Osteocyte (in vitro differentiated cells): ENCODE data around the gene CENPX. TPM values are rescaled to one million over a fixed set of nuclear protein-coding genes. Genes with fewer than 3 reads are reported as not detected.
A peak's percentile ranks its signal among the peaks of the same experiment; 100 is the strongest.

ENCODE experiments used
- DNase-seq: peaks from one replicate; pipeline ENCODE4 v3.0.0; 2021; ENCODE audit warnings: mixed read lengths; ENCODE audit not compliant: unreplicated experiment; ENCODE audit errors: extremely low spot score
- H3K27ac Mint-ChIP-seq: one replicate; pipeline ENCODE4 v1.8.0; 2021; ENCODE audit warnings: mild to moderate bottlenecking, mixed read lengths; ENCODE audit not compliant: unreplicated experiment
- H3K27me3 Mint-ChIP-seq: one replicate; pipeline ENCODE4 v1.8.0; 2021; ENCODE audit warnings: mixed read lengths; ENCODE audit not compliant: unreplicated experiment
- H3K36me3 Mint-ChIP-seq: one replicate; pipeline ENCODE4 v1.8.0; 2021; ENCODE audit warnings: mixed read lengths; ENCODE audit not compliant: unreplicated experiment
- H3K4me1 Mint-ChIP-seq: one replicate; pipeline ENCODE4 v1.8.0; 2021; ENCODE audit warnings: mixed read lengths; ENCODE audit not compliant: unreplicated experiment
- H3K4me3 Mint-ChIP-seq: one replicate; pipeline ENCODE4 v1.8.0; 2021; ENCODE audit warnings: mild to moderate bottlenecking, moderate library complexity, mixed read lengths; ENCODE audit not compliant: unreplicated experiment
- H3K9me3 Mint-ChIP-seq: one replicate; pipeline ENCODE4 v1.8.0; 2021; ENCODE audit warnings: mixed read lengths; ENCODE audit not compliant: unreplicated experiment
- total RNA-seq: library from RNA; stranded (reverse); gene quantifications from 2 replicates; pipeline ENCODE4 v1.2.1, GENCODE V29; 2021
- TF ChIP-seq, protein P1 (sequence below): fragments of 200-600 bp; sonication (generic); IDR thresholded peaks from 2 replicates; pipeline ENCODE4 v1.5.0; 2021; ENCODE audit warnings: antibody characterized with exemption, mild to moderate bottlenecking, moderate library complexity

The CENPX gene
- total RNA-seq, 1 donor from 2014 or later, result 31.7 TPM

DNA sequence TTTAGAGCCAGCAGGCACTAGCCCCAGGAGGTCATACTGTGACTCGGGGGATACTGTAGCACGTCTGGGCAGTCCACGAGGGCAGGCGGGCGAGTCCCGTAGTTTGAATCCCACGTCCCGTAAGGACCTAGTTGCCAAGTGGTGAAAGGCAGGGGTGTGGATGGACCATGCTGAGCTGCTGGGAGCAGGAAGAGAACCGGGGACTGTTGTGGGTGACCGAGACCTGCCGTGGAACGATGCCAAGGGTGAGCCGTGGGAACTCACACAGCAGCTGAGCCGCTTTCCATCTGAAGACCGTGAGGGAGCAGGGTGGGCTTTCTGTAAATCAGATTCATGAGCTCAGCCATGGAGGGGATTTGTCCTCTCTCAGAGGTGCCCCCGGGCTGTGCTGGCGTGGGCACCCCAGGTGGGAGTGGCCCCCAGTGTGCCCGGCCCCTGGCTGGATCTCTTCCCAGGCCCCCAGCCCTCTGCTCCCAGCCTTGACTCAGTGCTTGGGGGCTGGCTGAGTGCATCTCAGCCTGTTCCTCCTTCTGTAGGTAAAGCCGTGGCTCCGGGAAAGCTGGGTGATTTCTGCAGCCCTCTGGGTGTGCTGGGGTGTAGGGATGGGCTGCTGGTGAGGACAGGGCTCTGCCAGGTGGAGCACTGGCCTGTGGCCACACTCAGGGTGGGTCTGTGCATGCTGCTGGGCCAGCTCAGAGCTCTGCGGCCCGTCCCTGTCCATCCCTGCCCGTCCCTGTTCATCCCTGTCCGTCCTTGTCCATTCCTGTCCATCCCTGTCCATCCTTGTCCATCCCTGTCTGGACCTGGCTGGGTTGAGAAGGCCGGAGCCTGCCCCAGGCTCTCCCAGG, 31.6 kb downstream of the CENPX start:
- TF ChIP-seq, protein P1, sequence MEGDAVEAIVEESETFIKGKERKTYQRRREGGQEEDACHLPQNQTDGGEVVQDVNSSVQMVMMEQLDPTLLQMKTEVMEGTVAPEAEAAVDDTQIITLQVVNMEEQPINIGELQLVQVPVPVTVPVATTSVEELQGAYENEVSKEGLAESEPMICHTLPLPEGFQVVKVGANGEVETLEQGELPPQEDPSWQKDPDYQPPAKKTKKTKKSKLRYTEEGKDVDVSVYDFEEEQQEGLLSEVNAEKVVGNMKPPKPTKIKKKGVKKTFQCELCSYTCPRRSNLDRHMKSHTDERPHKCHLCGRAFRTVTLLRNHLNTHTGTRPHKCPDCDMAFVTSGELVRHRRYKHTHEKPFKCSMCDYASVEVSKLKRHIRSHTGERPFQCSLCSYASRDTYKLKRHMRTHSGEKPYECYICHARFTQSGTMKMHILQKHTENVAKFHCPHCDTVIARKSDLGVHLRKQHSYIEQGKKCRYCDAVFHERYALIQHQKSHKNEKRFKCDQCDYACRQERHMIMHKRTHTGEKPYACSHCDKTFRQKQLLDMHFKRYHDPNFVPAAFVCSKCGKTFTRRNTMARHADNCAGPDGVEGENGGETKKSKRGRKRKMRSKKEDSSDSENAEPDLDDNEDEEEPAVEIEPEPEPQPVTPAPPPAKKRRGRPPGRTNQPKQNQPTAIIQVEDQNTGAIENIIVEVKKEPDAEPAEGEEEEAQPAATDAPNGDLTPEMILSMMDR, result no peak
- DNase-seq, result no peak
- peaks cover 28% of the 10 kb centered on the region for H3K4me1 Mint-ChIP-seq
- H3K9me3 Mint-ChIP-seq, result no peaks in the 10 kb centered on the region
- H3K27me3 Mint-ChIP-seq, result no peaks in the 10 kb centered on the region
- peak overlapping the region; percentile 71 for H3K27ac Mint-ChIP-seq
- H3K4me3 Mint-ChIP-seq, result peak overlapping the region; percentile 16
- peaks cover 16% of the 10 kb centered on the region for H3K36me3 Mint-ChIP-seq

DNA sequence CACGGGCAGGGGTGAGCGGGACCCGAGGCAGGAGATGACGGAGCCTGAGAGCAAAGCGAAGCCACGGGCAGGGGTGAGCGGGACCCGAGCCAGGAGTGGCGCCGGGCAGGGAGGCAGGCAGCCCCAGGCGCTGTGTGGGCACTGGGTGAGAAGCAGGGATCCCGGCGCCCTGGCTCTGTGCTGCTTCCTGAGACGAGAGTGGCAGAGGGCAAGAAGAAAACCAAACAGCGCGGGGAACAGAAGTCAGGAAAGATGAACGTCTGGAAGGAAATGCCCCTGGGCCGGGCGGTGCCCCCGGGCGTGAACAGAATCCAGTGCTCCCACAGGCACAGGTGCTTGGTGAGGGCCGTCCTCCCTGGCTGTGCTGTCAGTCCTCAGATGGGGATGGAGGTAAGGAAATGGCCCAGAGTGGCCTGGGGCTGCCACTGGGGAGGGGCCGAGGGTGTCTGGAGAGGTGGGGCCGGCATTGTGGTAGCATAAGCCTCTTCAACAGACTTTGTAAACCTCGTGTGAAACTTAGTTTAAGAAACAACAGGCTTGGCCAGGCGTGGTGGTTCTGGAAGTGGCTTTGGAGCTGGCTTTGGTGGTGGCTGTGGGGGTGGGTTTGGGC, 35.4 kb downstream of the CENPX start:
- H3K27ac Mint-ChIP-seq, result no peak overlapping the region
- H3K4me1 Mint-ChIP-seq, result peaks cover 22% of the 10 kb centered on the region
- no peak for DNase-seq
- no peaks in the 10 kb centered on the region for H3K27me3 Mint-ChIP-seq
- TF ChIP-seq, protein P1, result no peak
- H3K36me3 Mint-ChIP-seq, result peaks cover 22% of the 10 kb centered on the region
- no peak overlapping the region for H3K4me3 Mint-ChIP-seq
- no peaks in the 10 kb centered on the region for H3K9me3 Mint-ChIP-seq

DNA sequence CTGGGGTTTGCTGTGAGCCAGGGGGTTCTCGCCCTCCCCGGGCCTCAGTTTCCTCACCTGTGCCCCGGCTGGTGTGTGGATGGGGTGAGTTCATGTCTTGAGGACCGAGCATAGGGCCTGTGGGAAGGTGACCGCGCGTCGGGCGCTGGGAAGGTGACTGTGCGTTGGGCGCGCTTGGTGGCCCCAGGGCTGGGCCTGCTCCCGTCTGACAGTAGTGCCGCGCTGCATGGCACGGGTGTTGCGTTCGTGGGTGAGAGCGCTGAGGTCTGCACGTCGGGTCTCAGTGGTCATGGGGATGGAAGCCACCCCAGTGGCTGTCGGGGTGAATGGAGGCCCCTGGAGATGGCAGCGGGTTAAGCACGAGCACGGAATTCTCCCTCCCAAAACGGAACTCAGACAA, 36.1 kb downstream of the CENPX start:
- TF ChIP-seq, protein P1, result no peak
- Mint-ChIP-seq H3K27ac (no peak overlapping the region), H3K4me3 (no peak overlapping the region), H3K27me3 (no peaks in the 10 kb centered on the region), H3K4me1 (peaks cover 17% of the 10 kb centered on the region), H3K36me3 (peaks cover 22% of the 10 kb centered on the region), H3K9me3 (no peaks in the 10 kb centered on the region)
- DNase-seq, result no peak

DNA sequence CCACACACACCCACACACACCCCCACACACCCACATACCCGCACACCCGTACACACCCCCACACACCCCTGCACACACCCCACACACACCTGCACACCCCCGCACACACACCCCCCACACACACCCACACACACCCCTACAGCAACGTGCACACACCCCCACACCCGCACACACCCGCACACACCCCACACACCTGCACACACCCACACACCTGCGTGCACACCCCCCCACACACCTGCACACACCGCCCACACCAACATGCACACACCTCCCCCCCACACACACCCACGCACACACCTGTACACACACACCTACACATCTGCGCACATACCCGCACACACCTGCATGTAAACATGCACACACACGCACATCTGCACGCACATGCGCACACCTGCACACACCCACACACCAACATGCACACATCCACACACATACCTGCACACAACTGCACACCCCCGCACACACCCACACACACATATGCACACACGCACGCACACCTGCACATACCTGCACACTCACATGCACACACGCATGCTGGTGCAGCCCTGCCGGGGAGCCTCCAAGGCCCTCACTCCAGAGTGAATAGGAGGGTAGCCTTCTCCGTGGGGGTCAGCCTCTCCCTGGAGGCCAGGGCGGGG, 37.8 kb downstream of the CENPX start:
- no peak overlapping the region for H3K4me3 Mint-ChIP-seq
- no peak overlapping the region for H3K27ac Mint-ChIP-seq
- TF ChIP-seq, protein P1, result no peak
- no peaks in the 10 kb centered on the region for H3K27me3 Mint-ChIP-seq
- no peaks in the 10 kb centered on the region for H3K9me3 Mint-ChIP-seq
- no peak for DNase-seq
- H3K4me1 Mint-ChIP-seq, result peaks cover 6% of the 10 kb centered on the region
- peaks cover 28% of the 10 kb centered on the region for H3K36me3 Mint-ChIP-seq
